Tibial nerve (tissue), 4 donors: ENCODE measurements around the gene BTBD9. TPM values are rescaled to one million over a fixed set of nuclear protein-coding genes. Genes with fewer than 3 reads are reported as not detected.

Experiments used
- DNase-seq, 2 donors: peaks; one replicate each; pipeline ENCODE4 v3.0.0-alpha.2; 2019; ENCODE audit warnings: low spot score in 2 of 2
- H3K27ac ChIP-seq, 4 donors: fragments of 200-600 bp; sonication (generic) in 3 of 4; one replicate each; pipeline ENCODE4 v1.5.1; 2017 to 2019; ENCODE audit warnings: mild to moderate bottlenecking in 1 of 4
- H3K27me3 ChIP-seq, 2 donors: fragments of 200-600 bp; sonication (generic) in 1 of 2; one replicate each; pipeline versions ENCODE4 v1.5.1 to v1.6.0; 2017 to 2019
- H3K36me3 ChIP-seq, 3 donors: fragments of 200-600 bp; sonication (generic); one replicate each; pipeline ENCODE4 v1.5.1; 2018 to 2019
- H3K4me1 ChIP-seq, 4 donors: fragments of 200-600 bp; sonication (generic) in 3 of 4; one replicate each; pipeline ENCODE4 v1.5.1; 2017 to 2019
- H3K4me3 ChIP-seq, 4 donors: fragments of 200-600 bp; sonication (generic) in 3 of 4; one replicate each; pipeline ENCODE4 v1.5.1; 2017 to 2019; ENCODE audit warnings: mild to moderate bottlenecking in 1 of 4, moderate library complexity in 1 of 4
- H3K9me3 ChIP-seq, 4 donors: fragments of 200-600 bp; sonication (generic) in 3 of 4; one replicate each; pipeline ENCODE4 v1.5.1; 2017 to 2019
- EP300 ChIP-seq, 2 donors: sonication (generic); formaldehyde crosslinking; IDR thresholded peaks; one replicate each; pipeline ENCODE4 v1.6.1; 2017; ENCODE audit warnings: antibody characterized with exemption in 2 of 2, mild to moderate bottlenecking in 1 of 2
- POLR2A ChIP-seq, 2 donors: fragments of 450-650 bp; IDR thresholded peaks; one replicate each; pipeline ENCODE4 v1.6.1; 2017; ENCODE audit warnings: antibody characterized with exemption in 2 of 2, mild to moderate bottlenecking in 2 of 2, moderate library complexity in 2 of 2
- whole genome bisulfite sequencing, 2 donors: methylation state at CpG; one replicate each; pipeline ENCODE4 v1.1.5; 2018; 5-methylcytosine and 5-hydroxymethylcytosine counted together
- total RNA-seq, 4 donors: library from RNA; depleted of rRNA; stranded (reverse); fragments of >200 nt; gene quantifications; one replicate each; pipeline ENCODE4 v1.1.0, GENCODE V29; 2016
- TF ChIP-seq, protein P1 (sequence below), 5 experiments: fragments of 200-600 bp in 3 of 5; fragments of 450-650 bp in 2 of 5; sonication (generic) in 3 of 5; IDR thresholded peaks; one replicate each; pipeline ENCODE4 v1.5.1; 2016 to 2019; ENCODE audit warnings: antibody characterized with exemption in 5 of 5, mild to moderate bottlenecking in 3 of 5, moderate library complexity in 2 of 5

BTBD9 gene
- total RNA-seq, 4 donors from 2014 or later: 7.5 to 23.9 (median 10.7) TPM

DNA sequence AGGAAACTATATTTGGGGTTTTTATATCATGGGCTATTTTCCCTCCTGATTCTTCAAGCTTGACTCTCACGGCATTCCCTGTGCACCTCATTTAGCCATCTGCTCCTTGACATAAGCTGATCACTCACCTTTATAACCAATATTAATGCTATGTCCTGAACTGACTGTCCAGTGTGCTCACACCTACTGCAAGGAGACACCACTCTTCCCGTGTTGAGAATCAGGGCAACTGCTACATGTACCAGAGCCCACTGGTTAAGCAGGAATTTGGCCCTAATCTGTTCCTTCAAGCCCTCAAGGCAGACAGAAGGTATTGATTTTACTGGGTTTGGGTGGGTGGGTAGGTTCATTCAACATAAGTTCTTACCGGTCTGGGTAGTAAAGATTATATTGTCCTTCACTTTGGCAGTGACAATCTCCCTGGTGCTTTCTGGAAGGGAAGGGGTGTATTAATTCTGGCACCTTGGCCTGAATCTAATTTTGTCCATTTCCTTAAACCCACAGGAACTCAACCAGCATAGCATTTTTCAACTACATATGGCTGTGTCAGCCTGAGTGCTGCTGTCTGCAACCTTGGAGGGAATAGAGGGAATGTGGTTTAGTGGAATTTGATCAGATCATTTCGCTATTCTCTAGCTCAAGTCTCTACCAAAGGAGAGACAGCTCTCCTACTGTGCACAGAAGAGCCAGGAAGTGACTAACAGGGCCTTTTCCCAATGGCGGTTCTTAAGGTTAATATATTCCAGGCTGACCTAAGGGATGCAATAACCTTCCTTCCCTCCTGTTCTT is 293.2 kb downstream of the BTBD9 start:
- peaks cover 0 to 6% (median 0%) of the 10 kb centered on the region in 3 donors for H3K36me3 ChIP-seq
- H3K27ac ChIP-seq: no peak overlapping the region
- DNase-seq: no peak
- WGBS, 2 donors: 82 to 84% methylated on average over 5 of the region's 5 CpGs
- TF ChIP-seq POLR2A (IDR thresholded peaks at IDR 0.05) (no peak), EP300 (IDR thresholded peaks at IDR 0.05) (no peak)
- TF ChIP-seq, protein P1, sequence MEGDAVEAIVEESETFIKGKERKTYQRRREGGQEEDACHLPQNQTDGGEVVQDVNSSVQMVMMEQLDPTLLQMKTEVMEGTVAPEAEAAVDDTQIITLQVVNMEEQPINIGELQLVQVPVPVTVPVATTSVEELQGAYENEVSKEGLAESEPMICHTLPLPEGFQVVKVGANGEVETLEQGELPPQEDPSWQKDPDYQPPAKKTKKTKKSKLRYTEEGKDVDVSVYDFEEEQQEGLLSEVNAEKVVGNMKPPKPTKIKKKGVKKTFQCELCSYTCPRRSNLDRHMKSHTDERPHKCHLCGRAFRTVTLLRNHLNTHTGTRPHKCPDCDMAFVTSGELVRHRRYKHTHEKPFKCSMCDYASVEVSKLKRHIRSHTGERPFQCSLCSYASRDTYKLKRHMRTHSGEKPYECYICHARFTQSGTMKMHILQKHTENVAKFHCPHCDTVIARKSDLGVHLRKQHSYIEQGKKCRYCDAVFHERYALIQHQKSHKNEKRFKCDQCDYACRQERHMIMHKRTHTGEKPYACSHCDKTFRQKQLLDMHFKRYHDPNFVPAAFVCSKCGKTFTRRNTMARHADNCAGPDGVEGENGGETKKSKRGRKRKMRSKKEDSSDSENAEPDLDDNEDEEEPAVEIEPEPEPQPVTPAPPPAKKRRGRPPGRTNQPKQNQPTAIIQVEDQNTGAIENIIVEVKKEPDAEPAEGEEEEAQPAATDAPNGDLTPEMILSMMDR (IDR thresholded peaks at IDR 0.05): no peak
- H3K9me3 ChIP-seq: no peaks in the 10 kb centered on the region
- H3K27me3 ChIP-seq: no peaks in the 10 kb centered on the region
- peaks cover 0 to 25% (median 7%) of the 10 kb centered on the region in 4 donors for H3K4me1 ChIP-seq
- H3K4me3 ChIP-seq: no peak overlapping the region

- no peak overlapping the region for H3K27ac ChIP-seq
- no peaks in the 10 kb centered on the region for H3K9me3 ChIP-seq
- peaks cover 0 to 6% (median 0%) of the 10 kb centered on the region in 3 donors for H3K36me3 ChIP-seq
- TF ChIP-seq, protein P1 (IDR thresholded peaks at IDR 0.05): no peak
- TF ChIP-seq POLR2A (IDR thresholded peaks at IDR 0.05): no peak
- no peak for TF ChIP-seq EP300 (IDR thresholded peaks at IDR 0.05)
- DNase-seq: no peak
- peaks cover 0 to 16% (median 3%) of the 10 kb centered on the region in 4 donors for H3K4me1 ChIP-seq
- H3K4me3 ChIP-seq: no peak overlapping the region
- 69 to 77% methylated on average over 5 of the region's 5 CpGs for WGBS, 2 donors
- no peaks in the 10 kb centered on the region for H3K27me3 ChIP-seq
These were observed 294.1 kb downstream of the BTBD9 start for GRCh38 chr6:38345586-38345985.

GRCh38 chr6:38341496-38341895 is 298.2 kb downstream of the BTBD9 start:
- TF ChIP-seq, protein P1 (IDR thresholded peaks at IDR 0.05): no peak
- TF ChIP-seq EP300 (IDR thresholded peaks at IDR 0.05) (no peak), POLR2A (IDR thresholded peaks at IDR 0.05) (no peak)
- no peaks in the 10 kb centered on the region for H3K27me3 ChIP-seq
- 86 to 97% methylated on average over 1 of the region's 1 CpG for WGBS, 2 donors
- H3K4me1 ChIP-seq: no peaks in the 10 kb centered on the region
- no peak overlapping the region for H3K27ac ChIP-seq
- no peaks in the 10 kb centered on the region for H3K9me3 ChIP-seq
- no peak overlapping the region for H3K4me3 ChIP-seq
- no peak for DNase-seq
- peaks cover 0 to 6% (median 0%) of the 10 kb centered on the region in 3 donors for H3K36me3 ChIP-seq

DNA sequence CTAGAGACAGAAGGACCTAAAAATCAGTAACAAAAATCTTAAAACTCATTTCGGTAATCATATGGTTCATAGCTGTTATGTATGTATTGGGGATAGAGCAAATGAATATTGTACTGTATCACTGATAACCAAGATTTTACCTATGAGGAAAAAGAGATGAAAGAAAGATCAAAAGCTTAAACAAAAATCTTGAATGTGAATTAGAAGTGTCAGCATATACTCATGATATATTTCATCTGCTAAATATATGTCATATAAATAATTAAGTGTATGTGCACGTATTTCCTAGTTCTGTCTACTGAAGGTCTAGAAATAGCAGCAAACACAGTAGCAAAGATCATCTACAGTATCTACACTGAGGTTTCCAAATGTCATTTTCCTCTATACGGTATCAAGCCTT is 299.8 kb downstream of the BTBD9 start:
- no peak for DNase-seq
- Histone ChIP-seq H3K36me3 (peaks cover 0 to 6% (median 0%) of the 10 kb centered on the region in 3 donors), H3K27ac (no peak overlapping the region), H3K4me3 (no peak overlapping the region), H3K9me3 (no peaks in the 10 kb centered on the region), H3K4me1 (no peaks in the 10 kb centered on the region), H3K27me3 (no peaks in the 10 kb centered on the region)
- TF ChIP-seq, protein P1 (IDR thresholded peaks at IDR 0.05): no peak
- TF ChIP-seq POLR2A (IDR thresholded peaks at IDR 0.05) (no peak), EP300 (IDR thresholded peaks at IDR 0.05) (no peak)
- 92% methylated on average over 3 of the region's 3 CpGs for WGBS, 2 donors

DNA sequence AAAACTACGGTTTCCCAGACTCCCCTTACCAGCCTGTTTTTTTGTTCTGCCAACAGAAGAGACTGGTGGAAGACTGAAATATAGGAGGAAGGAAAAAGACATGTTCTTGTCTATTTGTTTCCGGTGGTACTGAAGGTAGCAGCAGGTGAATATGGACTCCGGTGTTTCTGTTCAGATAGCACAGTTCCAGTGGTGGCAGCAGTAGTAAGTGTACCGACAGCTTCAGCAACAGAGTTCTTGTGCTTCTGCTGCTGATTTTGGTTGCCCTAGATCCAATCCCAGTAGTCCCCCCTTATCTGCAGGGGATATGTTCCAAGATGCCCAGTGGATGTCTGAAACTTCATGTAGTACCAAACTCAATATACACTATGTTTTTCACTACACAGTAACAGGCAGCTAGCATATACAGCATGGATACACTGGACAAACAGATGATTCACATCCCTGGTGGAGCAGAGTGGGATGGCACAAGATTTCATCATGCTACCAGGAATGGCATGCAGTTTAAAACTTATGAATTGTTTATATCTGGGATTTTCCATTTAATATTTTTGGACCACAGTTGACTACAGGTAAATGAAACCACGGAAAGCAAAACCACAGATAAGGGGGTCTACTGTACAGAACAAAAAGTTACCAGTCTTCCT is 301.8 kb downstream of the BTBD9 start:
- WGBS, 2 donors: 93 to 98% methylated on average over 5 of the region's 5 CpGs

More for the DNA sequence above, 301.8 kb downstream of the BTBD9 start:
- no peak overlapping the region for H3K4me3 ChIP-seq
- H3K27me3 ChIP-seq: no peaks in the 10 kb centered on the region
- peaks cover 0 to 13% (median 0%) of the 10 kb centered on the region in 3 donors for H3K36me3 ChIP-seq
- no peaks in the 10 kb centered on the region for H3K4me1 ChIP-seq
- H3K27ac ChIP-seq: no peak overlapping the region
- H3K9me3 ChIP-seq: peaks cover 0 to 11% (median 3%) of the 10 kb centered on the region in 4 donors
- TF ChIP-seq EP300 (IDR thresholded peaks at IDR 0.05): no peak
- no peak for DNase-seq
